HepG2 (cell line): ENCODE data around the gene NOCT. TPM values are rescaled to one million over a fixed set of nuclear protein-coding genes. Genes with fewer than 3 reads are reported as not detected.

Source experiments
- ATAC-seq: fragments of 200-7000 bp; cut with Tn5 transposase; 3 replicates; pipeline ENCODE4 v1.9.1; 2020; ENCODE audit warnings: mild to moderate bottlenecking, moderate library complexity
- BruUV-seq: library from RNA; stranded (reverse); fragments of 400-500 nt; replicated peaks from 2 replicates; lab custom pipeline; 2021; lab: Mats Ljungman, UMichigan
- CTCF ChIA-PET: fragments of 300-600 bp; formaldehyde crosslinking; extraction: SDS; loops from one replicate; lab custom pipeline; 2021; ENCODE audit warnings: low total read pairs, inconsistent platforms, low intra/inter-chr PET ratio; lab: Yijun Ruan, JAX
- POLR2A ChIA-PET: fragments of 350-600 bp; sonication (Branson Sonifier 250); formaldehyde crosslinking; loops from one replicate; lab custom pipeline; 2020; ENCODE audit warnings: antibody characterized with exemption, inconsistent platforms; lab: Yijun Ruan, JAX
- DNase-seq: peaks from one replicate; pipeline ENCODE4 v3.0.0-alpha.2; 2015; ENCODE audit warnings: low spot score
- FAIRE-seq: peaks from 3 replicates; lab custom pipeline; 2011; peaks lifted over from hg19 to GRCh38; lab: Jason Lieb, UNC
- H2AFZ ChIP-seq: one replicate; pipeline ENCODE4 v1.6.1; 2011; ENCODE audit warnings: low read length, inconsistent platforms
- H3K27ac ChIP-seq: fragments of 300-600 bp; 3 replicates; pipeline ENCODE4 v1.8.0; 2011; ENCODE audit warnings: mixed run types, mild to moderate bottlenecking, mixed read lengths, low read length, inconsistent platforms; ENCODE audit not compliant: insufficient read depth; ENCODE audit errors: extremely low read length
- H3K27me3 ChIP-seq, 2 experiments: fragments of 200-600 bp in 1 of 2; 2 replicates in 1 of 2; 3 replicates in 1 of 2; pipeline versions ENCODE4 v1.6.0 to v1.8.0; 2011; ENCODE audit warnings: low read length in 2 of 2, mild to moderate bottlenecking in 2 of 2, moderate library complexity in 2 of 2, inconsistent platforms in 1 of 2; ENCODE audit not compliant: insufficient read depth in 2 of 2, control insufficient read depth in 1 of 2
- H3K36me3 ChIP-seq, 2 experiments: fragments of 200-600 bp in 1 of 2; replicated peaks in 1 of 2; 2 replicates in 1 of 2; 3 replicates in 1 of 2; pipeline versions ENCODE4 v1.5.1 to v1.8.0; 2011; ENCODE audit warnings: low read length in 2 of 2, inconsistent platforms in 1 of 2; ENCODE audit not compliant: insufficient read depth in 2 of 2, control insufficient read depth in 1 of 2
- H3K4me1 ChIP-seq: 2 replicates; pipeline ENCODE4 v1.5.1; 2012; ENCODE audit warnings: low read length, inconsistent platforms; ENCODE audit not compliant: insufficient read depth
- H3K4me2 ChIP-seq: 2 replicates; pipeline ENCODE4 v1.6.0; 2011; ENCODE audit warnings: low read depth, low read length, inconsistent platforms
- H3K4me3 ChIP-seq, 3 experiments: fragments of 200-600 bp in 1 of 3; sonication (generic), shearing (Covaris generic) in 1 of 3; replicated peaks in 1 of 3; 2 replicates each; pipeline ENCODE4 v1.5.1; 2011 to 2016; ENCODE audit warnings: low read length in 3 of 3, inconsistent platforms in 2 of 3, low read depth in 2 of 3, mild to moderate bottlenecking in 2 of 3, control low read depth in 1 of 3, mixed read lengths in 1 of 3; ENCODE audit not compliant: insufficient read depth in 1 of 3
- H3K79me2 ChIP-seq: one replicate; pipeline ENCODE4 v1.6.1; 2011; ENCODE audit warnings: low read length, inconsistent platforms; ENCODE audit not compliant: insufficient read depth
- H3K9ac ChIP-seq: 2 replicates; pipeline ENCODE4 v1.6.0; 2011; ENCODE audit warnings: mild to moderate bottlenecking, low read depth, low read length, inconsistent platforms; ENCODE audit not compliant: insufficient read depth
- H3K9me3 ChIP-seq: 2 replicates; pipeline ENCODE4 v1.5.1; 2012; ENCODE audit warnings: mild to moderate bottlenecking, low read length
- H4K20me1 ChIP-seq: 2 replicates; pipeline ENCODE4 v1.6.0; 2011; ENCODE audit warnings: inconsistent platforms, mild to moderate bottlenecking, low read length, moderate library complexity; ENCODE audit not compliant: insufficient read depth
- BRF2 ChIP-seq: sonication (generic); formaldehyde crosslinking; IDR thresholded peaks from 2 replicates; pipeline ENCODE4 v1.8.1; 2022; ENCODE audit warnings: mild to moderate bottlenecking, missing genetic modification reagents
- CBX5 ChIP-seq: sonication (generic); formaldehyde crosslinking; IDR thresholded peaks from 2 replicates; pipeline ENCODE4 v1.4.0; 2020; ENCODE audit warnings: missing genetic modification reagents, borderline replicate concordance
- HNRNPUL1 ChIP-seq: fragments of 200-400 bp; formaldehyde crosslinking; IDR thresholded peaks from 2 replicates; pipeline ENCODE4 v1.6.1; 2017; ENCODE audit warnings: low read depth, mild to moderate bottlenecking, low read length, moderate library complexity
- MIER2 ChIP-seq: IDR thresholded peaks from 2 replicates; pipeline ENCODE4 v1.6.1; 2016; ENCODE audit warnings: missing biosample characterization, missing genetic modification reagents
- MTA1 ChIP-seq: sonication (generic); formaldehyde crosslinking; IDR thresholded peaks from 2 replicates; pipeline ENCODE4 v1.4.0; 2020; ENCODE audit warnings: missing genetic modification reagents, mild to moderate bottlenecking, borderline replicate concordance
- PCBP2 ChIP-seq: fragments of 200-400 bp; formaldehyde crosslinking; optimal IDR thresholded peaks from 2 replicates; pipeline ENCODE3; 2018; ENCODE audit warnings: low read length, low read depth; ENCODE audit not compliant: poor library complexity, severe bottlenecking
- TIGD3 ChIP-seq: sonication (generic); formaldehyde crosslinking; IDR thresholded peaks from 2 replicates; pipeline ENCODE4 v1.5.1; 2020; ENCODE audit warnings: mild to moderate bottlenecking, missing genetic modification reagents, borderline replicate concordance
- TMF1 ChIP-seq: sonication (generic); formaldehyde crosslinking; IDR thresholded peaks from 2 replicates; pipeline ENCODE4 v1.8.1; 2022; ENCODE audit warnings: low read depth, missing genetic modification reagents
- WGBS: methylation state at CpG from one replicate; pipeline ENCODE4 v1.1.6; 2017; ENCODE audit warnings: low lambda C conversion rate; 5-methylcytosine and 5-hydroxymethylcytosine counted together
- in situ Hi-C: cut with HindIII; loops from 2 replicates; pipeline ENCODE4 v1.10.0; 2017; ENCODE audit warnings: low pct_unique_long_range_greater_than_20kb; ENCODE audit not compliant: extremely low pct_ligation_motif_present
- intact Hi-C: fragments of 100-400 bp; cut with micrococcal nuclease; formaldehyde crosslinking; loops from one replicate; pipeline ENCODE4 v1.10.0; 2022; ENCODE audit not compliant: unreplicated experiment
- polyA plus RNA-seq, 8 experiments: library from polyadenylated mRNA; depleted of rRNA in 3 of 8; stranded (reverse) in 7 of 8; unstranded in 1 of 8; fragments of >200 nt; fragmentation: Illumina TruSeq in 4 of 8; extraction: Trizol in 4 of 8; gene quantifications; 2 replicates each; pipeline versions ENCODE4 v1.2.1 to v1.2.3, GENCODE V29; 2011 to 2016; ENCODE audit warnings: low read depth in 4 of 8, missing spikeins in 1 of 8, mixed read lengths in 1 of 8; ENCODE audit not compliant: insufficient read depth in 1 of 8
- total RNA-seq, 5 experiments: library from RNA; depleted of rRNA; stranded (reverse); fragments of >200 nt; fragmentation: Illumina TruSeq; extraction: Trizol; gene quantifications; 2 replicates each; pipeline ENCODE4 v1.2.3, GENCODE V29; 2016; ENCODE audit warnings: low read depth in 1 of 5
- TF ChIP-seq, protein P1 (sequence below): IDR thresholded peaks from 2 replicates; pipeline ENCODE4 v1.6.1; 2012; ENCODE audit warnings: inconsistent platforms
- TF ChIP-seq, protein P2 (sequence below): IDR thresholded peaks from 2 replicates; pipeline ENCODE4 v1.6.1; 2018; ENCODE audit warnings: missing genetic modification reagents, mild to moderate bottlenecking, missing compliant biosample characterization
- TF ChIP-seq, protein P3 (sequence below): sonication (generic); formaldehyde crosslinking; IDR thresholded peaks from 2 replicates; pipeline ENCODE4 v1.4.0; 2020; ENCODE audit warnings: mild to moderate bottlenecking, missing genetic modification reagents

The NOCT gene
- total and polyA plus RNA-seq, 2 of the 13 experiments (the other 11 are each of a cell fraction or from before 2014, with no cell fraction given), result 3.6 to 13.1 TPM

- H3K79me2 ChIP-seq, result no peaks in the 10 kb centered on the region
Measured at GRCh38 chr4:139048026-139048425, 32.4 kb downstream of the NOCT start.

More at GRCh38 chr4:139048026-139048425, 32.4 kb downstream of the NOCT start:
- BruUV-seq, result no TSS peak
- Histone ChIP-seq H4K20me1 (0 out of 2 replicates have a peak, but pooled peaks cover 6% of the 10 kb centered on the region), H3K4me3 (no peak overlapping the region), H3K4me2 (no peak overlapping the region), H3K9me3 (no peaks in the 10 kb centered on the region), H3K9ac (no peak overlapping the region), H3K36me3 (peaks cover 8 to 44% of the 10 kb centered on the region in 2 experiments), H3K4me1 (no peaks in the 10 kb centered on the region), H2AFZ (no peak overlapping the region), H3K27me3 (no peaks in the 10 kb centered on the region), H3K27ac (no peak overlapping the region)
- in situ Hi-C loops (no loop called here), intact Hi-C loops (no loop called here)
- FAIRE-seq, result no peak
- TF ChIP-seq HNRNPUL1 (no peak), PCBP2 (no peak), MTA1 (CRISPR knock-in tag) (no peak), MIER2 (CRISPR knock-in tag) (no peak), CBX5 (CRISPR knock-in tag) (no peak), TIGD3 (CRISPR knock-in tag) (no peak), TMF1 (CRISPR knock-in tag) (no peak), BRF2 (CRISPR knock-in tag) (no peak)
- TF ChIP-seq, protein P1, sequence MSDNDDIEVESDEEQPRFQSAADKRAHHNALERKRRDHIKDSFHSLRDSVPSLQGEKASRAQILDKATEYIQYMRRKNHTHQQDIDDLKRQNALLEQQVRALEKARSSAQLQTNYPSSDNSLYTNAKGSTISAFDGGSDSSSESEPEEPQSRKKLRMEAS, result no peak
- TF ChIP-seq, protein P2, sequence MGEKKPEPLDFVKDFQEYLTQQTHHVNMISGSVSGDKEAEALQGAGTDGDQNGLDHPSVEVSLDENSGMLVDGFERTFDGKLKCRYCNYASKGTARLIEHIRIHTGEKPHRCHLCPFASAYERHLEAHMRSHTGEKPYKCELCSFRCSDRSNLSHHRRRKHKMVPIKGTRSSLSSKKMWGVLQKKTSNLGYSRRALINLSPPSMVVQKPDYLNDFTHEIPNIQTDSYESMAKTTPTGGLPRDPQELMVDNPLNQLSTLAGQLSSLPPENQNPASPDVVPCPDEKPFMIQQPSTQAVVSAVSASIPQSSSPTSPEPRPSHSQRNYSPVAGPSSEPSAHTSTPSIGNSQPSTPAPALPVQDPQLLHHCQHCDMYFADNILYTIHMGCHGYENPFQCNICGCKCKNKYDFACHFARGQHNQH, result no peak
- TF ChIP-seq, protein P3, sequence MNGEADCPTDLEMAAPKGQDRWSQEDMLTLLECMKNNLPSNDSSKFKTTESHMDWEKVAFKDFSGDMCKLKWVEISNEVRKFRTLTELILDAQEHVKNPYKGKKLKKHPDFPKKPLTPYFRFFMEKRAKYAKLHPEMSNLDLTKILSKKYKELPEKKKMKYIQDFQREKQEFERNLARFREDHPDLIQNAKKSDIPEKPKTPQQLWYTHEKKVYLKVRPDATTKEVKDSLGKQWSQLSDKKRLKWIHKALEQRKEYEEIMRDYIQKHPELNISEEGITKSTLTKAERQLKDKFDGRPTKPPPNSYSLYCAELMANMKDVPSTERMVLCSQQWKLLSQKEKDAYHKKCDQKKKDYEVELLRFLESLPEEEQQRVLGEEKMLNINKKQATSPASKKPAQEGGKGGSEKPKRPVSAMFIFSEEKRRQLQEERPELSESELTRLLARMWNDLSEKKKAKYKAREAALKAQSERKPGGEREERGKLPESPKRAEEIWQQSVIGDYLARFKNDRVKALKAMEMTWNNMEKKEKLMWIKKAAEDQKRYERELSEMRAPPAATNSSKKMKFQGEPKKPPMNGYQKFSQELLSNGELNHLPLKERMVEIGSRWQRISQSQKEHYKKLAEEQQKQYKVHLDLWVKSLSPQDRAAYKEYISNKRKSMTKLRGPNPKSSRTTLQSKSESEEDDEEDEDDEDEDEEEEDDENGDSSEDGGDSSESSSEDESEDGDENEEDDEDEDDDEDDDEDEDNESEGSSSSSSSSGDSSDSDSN (CRISPR knock-in tag), result no peak
- DNase-seq, result no peak
- ATAC-seq, result no peak
- WGBS, result 95% methylated on average over 3 of the region's 3 CpGs
- POLR2A ChIA-PET, result no interaction called here
- CTCF ChIA-PET, result no interaction called here
